Right lobe of liver (tissue), 4 donors: ENCODE measurements around the gene NOL11.

Source experiments
- CTCF ChIP-seq, 4 donors: fragments of 200-600 bp in 3 of 4; fragments of 450-650 bp in 1 of 4; IDR thresholded peaks; one replicate each; pipeline versions ENCODE4 v1.5.1 to v1.8.0; 2016 to 2022; ENCODE audit warnings: antibody characterized with exemption in 4 of 4, mild to moderate bottlenecking in 2 of 4
- POLR2A ChIP-seq: fragments of 450-650 bp; IDR thresholded peaks from one replicate; pipeline ENCODE4 v1.6.1; 2017; ENCODE audit warnings: antibody characterized with exemption, mild to moderate bottlenecking
- donor health status: DM: no; HTN: no; CAD: no.
- donor health status: DM: no; HTN: no; CAD: no.
- donor health status: DM: no; HTN: yes; CAD: no.

GRCh38 chr17:67676305-67676704 lies 41.4 kb upstream of the NOL11 start:
- TF ChIP-seq CTCF (IDR thresholded peaks at IDR 0.05) = no peak
- TF ChIP-seq POLR2A = no peak
